ENCODE measurements around the gene CTXND1.

DNA sequence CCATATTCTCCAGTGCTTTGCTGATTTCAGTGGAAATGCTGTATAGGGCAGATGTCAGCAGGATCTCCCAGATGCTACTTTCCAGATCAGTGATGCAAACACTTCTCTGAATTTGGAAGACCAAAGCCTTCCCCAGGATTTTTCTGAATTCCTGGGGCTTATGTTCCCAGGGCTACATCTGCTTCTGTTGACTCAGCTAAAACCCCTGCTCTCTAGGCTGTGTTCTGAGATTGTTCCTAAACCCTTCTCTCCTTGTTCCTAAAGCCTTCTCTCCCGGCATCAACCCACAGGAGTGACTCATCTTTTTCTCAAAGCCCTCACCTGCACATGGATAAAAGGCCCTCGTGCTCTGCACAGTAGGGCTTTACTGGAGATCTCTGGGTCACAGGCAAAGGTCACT is 63.8 kb downstream of the CTXND1 start:
- TF ChIP-seq, protein P1, sequence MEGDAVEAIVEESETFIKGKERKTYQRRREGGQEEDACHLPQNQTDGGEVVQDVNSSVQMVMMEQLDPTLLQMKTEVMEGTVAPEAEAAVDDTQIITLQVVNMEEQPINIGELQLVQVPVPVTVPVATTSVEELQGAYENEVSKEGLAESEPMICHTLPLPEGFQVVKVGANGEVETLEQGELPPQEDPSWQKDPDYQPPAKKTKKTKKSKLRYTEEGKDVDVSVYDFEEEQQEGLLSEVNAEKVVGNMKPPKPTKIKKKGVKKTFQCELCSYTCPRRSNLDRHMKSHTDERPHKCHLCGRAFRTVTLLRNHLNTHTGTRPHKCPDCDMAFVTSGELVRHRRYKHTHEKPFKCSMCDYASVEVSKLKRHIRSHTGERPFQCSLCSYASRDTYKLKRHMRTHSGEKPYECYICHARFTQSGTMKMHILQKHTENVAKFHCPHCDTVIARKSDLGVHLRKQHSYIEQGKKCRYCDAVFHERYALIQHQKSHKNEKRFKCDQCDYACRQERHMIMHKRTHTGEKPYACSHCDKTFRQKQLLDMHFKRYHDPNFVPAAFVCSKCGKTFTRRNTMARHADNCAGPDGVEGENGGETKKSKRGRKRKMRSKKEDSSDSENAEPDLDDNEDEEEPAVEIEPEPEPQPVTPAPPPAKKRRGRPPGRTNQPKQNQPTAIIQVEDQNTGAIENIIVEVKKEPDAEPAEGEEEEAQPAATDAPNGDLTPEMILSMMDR (IDR thresholded peaks at IDR 0.05): no peak
- TF ChIP-seq POLR2A (IDR thresholded peaks at IDR 0.05) (no peak), EP300 (IDR thresholded peaks at IDR 0.05) (no peak)
